GM12878 (cell line): ENCODE measurements around the gene ZNF148. TPM values are rescaled to one million over a fixed set of nuclear protein-coding genes. Genes with fewer than 3 reads are reported as not detected.

Source experiments
- ATAC-seq: fragments of 200-7000 bp; cut with Tn5 transposase; 3 replicates; pipeline ENCODE4 v1.9.1; 2020; ENCODE audit warnings: mild to moderate bottlenecking, moderate library complexity
- BruUV-seq: library from RNA; stranded (reverse); fragments of 400-500 nt; replicated peaks from 2 replicates; lab custom pipeline; 2021; lab: Mats Ljungman, UMichigan
- CTCF ChIA-PET: fragments of 300-600 bp; sonication (Branson Sonifier 250); formaldehyde crosslinking; extraction: SDS; loops from one replicate; lab custom pipeline; 2021; ENCODE audit warnings: inconsistent platforms; lab: Yijun Ruan, JAX
- POLR2A ChIA-PET: fragments of 350-600 bp; formaldehyde crosslinking; extraction: SDS; loops from one replicate; lab custom pipeline; 2021; ENCODE audit warnings: inconsistent platforms; lab: Charles Lee
- RAD21 ChIA-PET: fragments of 300-600 bp; sonication (Branson Sonifier 250); formaldehyde crosslinking; loops from one replicate; lab custom pipeline; 2023; ENCODE audit warnings: antibody characterized with exemption; ENCODE audit not compliant: unreplicated experiment; lab: Charles Lee
- SMC1A ChIA-PET: fragments of 300-600 bp; sonication (Branson Sonifier 250); formaldehyde crosslinking; loops from one replicate; lab custom pipeline; 2023; ENCODE audit not compliant: unreplicated experiment, uncharacterized antibody; lab: Charles Lee
- DNase-seq: peaks from one replicate; pipeline ENCODE4 v3.0.0-alpha.2; 2011; ENCODE audit warnings: low read depth, low spot score
- FAIRE-seq: peaks from 3 replicates; lab custom pipeline; 2011; peaks lifted over from hg19 to GRCh38; lab: Jason Lieb, UNC
- H2AFZ ChIP-seq: 2 replicates; pipeline ENCODE4 v1.6.0; 2011; ENCODE audit warnings: low read depth, low read length, control low read depth; ENCODE audit not compliant: control insufficient read depth
- H3K27ac ChIP-seq: 2 replicates; pipeline ENCODE4 v1.5.1; 2011; ENCODE audit warnings: control low read depth; ENCODE audit not compliant: control insufficient read depth, insufficient read depth
- H3K27me3 ChIP-seq, 2 experiments: replicated peaks in 1 of 2; 2 replicates each; pipeline versions ENCODE4 v1.6.0 to v1.6.1; 2011; ENCODE audit warnings: low read length in 1 of 2; ENCODE audit not compliant: control insufficient read depth in 2 of 2, insufficient read depth in 2 of 2
- H3K36me3 ChIP-seq, 2 experiments: 2 replicates each; pipeline ENCODE4 v1.5.1; 2011; ENCODE audit warnings: low read length in 1 of 2; ENCODE audit not compliant: control insufficient read depth in 2 of 2, insufficient read depth in 2 of 2
- H3K4me1 ChIP-seq: 2 replicates; pipeline ENCODE4 v1.6.1; 2011; ENCODE audit warnings: mild to moderate bottlenecking, low read length, moderate library complexity, mixed read lengths; ENCODE audit not compliant: control insufficient read depth, insufficient read depth
- H3K4me2 ChIP-seq: 2 replicates; pipeline ENCODE4 v1.6.0; 2011; ENCODE audit warnings: control low read depth; ENCODE audit not compliant: control insufficient read depth, insufficient read depth
- H3K4me3 ChIP-seq: fragments of 200-600 bp; sonication (generic); 2 replicates; pipeline ENCODE4 v1.5.1; 2016
- H3K79me2 ChIP-seq: 2 replicates; pipeline ENCODE4 v1.6.0; 2011; ENCODE audit warnings: low read length; ENCODE audit not compliant: control insufficient read depth, insufficient read depth
- H3K9ac ChIP-seq: 2 replicates; pipeline ENCODE4 v1.8.0; 2011; ENCODE audit warnings: low read length, control low read depth, mixed read lengths; ENCODE audit not compliant: control insufficient read depth, insufficient read depth
- H3K9me3 ChIP-seq: replicated peaks from 3 replicates; pipeline ENCODE4 v1.5.1; 2011; ENCODE audit warnings: mild to moderate bottlenecking, low read length; ENCODE audit not compliant: control insufficient read depth, insufficient read depth
- H4K20me1 ChIP-seq: 2 replicates; pipeline ENCODE4 v1.6.0; 2011; ENCODE audit not compliant: control insufficient read depth, insufficient read depth
- BCLAF1 ChIP-seq: fragments of 450-650 bp; IDR thresholded peaks from 2 replicates; pipeline ENCODE4 v1.6.1; 2017; ENCODE audit warnings: antibody characterized with exemption, mild to moderate bottlenecking, moderate library complexity
- EGR1 ChIP-seq, 2 experiments: IDR thresholded peaks; 1 replicate in 1 of 2; 2 replicates in 1 of 2; pipeline ENCODE4 v1.6.1; 2011 to 2012; ENCODE audit warnings: low read depth in 2 of 2, low read length in 2 of 2, borderline replicate concordance in 1 of 2, mild to moderate bottlenecking in 1 of 2, moderate library complexity in 1 of 2
- PKNOX1 ChIP-seq: fragments of 450-650 bp; IDR thresholded peaks from 2 replicates; pipeline ENCODE4 v1.6.1; 2016; ENCODE audit warnings: mild to moderate bottlenecking
- POLR2AphosphoS5 ChIP-seq: IDR thresholded peaks from 2 replicates; pipeline ENCODE4 v1.6.1; 2011; ENCODE audit warnings: mild to moderate bottlenecking, low read length, inconsistent platforms
- SKIL ChIP-seq: fragments of 450-650 bp; IDR thresholded peaks from 2 replicates; pipeline ENCODE4 v1.6.1; 2017; ENCODE audit warnings: mild to moderate bottlenecking, low read depth, inconsistent platforms; ENCODE audit not compliant: poor library complexity, severe bottlenecking
- SUZ12 ChIP-seq: fragments of 200-600 bp; sonication (generic); IDR thresholded peaks from one replicate; pipeline ENCODE4 v1.6.1; 2018; ENCODE audit warnings: antibody characterized with exemption, mild to moderate bottlenecking; ENCODE audit not compliant: unreplicated experiment
- ZBTB33 ChIP-seq: fragments of 450-650 bp; IDR thresholded peaks from 2 replicates; pipeline ENCODE4 v1.6.1; 2017; ENCODE audit warnings: mild to moderate bottlenecking
- ZNF384 ChIP-seq: IDR thresholded peaks from 2 replicates; pipeline ENCODE4 v1.6.1; 2012; ENCODE audit warnings: low read depth, mild to moderate bottlenecking, low read length, improper control_type of control experiment, borderline replicate concordance
- WGBS: methylation state at CpG from one replicate; pipeline ENCODE4 v1.1.6; 2016; ENCODE audit warnings: low lambda C conversion rate; ENCODE audit not compliant: insufficient replicate concordance, insufficient coverage; ENCODE audit errors: missing lambda C conversion rate; 5-methylcytosine and 5-hydroxymethylcytosine counted together
- in situ Hi-C: fragments of 300-500 bp; cut with MboI; formaldehyde crosslinking; loops from 9 replicates; pipeline ENCODE4 v1.14.3; 2018; ENCODE audit warnings: mixed read lengths
- intact Hi-C: fragments of 100-400 bp; cut with micrococcal nuclease; formaldehyde crosslinking; loops from one replicate; pipeline ENCODE4 v1.14.2; 2022; ENCODE audit not compliant: unreplicated experiment
- polyA plus RNA-seq, 11 experiments: library from polyadenylated mRNA; depleted of rRNA in 4 of 11; unstranded in 6 of 11; stranded (reverse) in 5 of 11; fragments of >200 nt; fragmentation: Nextera tagmentation in 4 of 11; fragmentation: Illumina TruSeq in 1 of 11; extraction: Ambion mirVana in 4 of 11; extraction: Trizol in 1 of 11; gene quantifications; 1 replicate in 1 of 11; 2 replicates in 10 of 11; pipeline versions ENCODE4 v1.2.1 to v1.2.3, GENCODE V29; 2011 to 2016; ENCODE audit warnings: inconsistent platforms in 2 of 11, missing spikeins in 2 of 11, low read depth in 1 of 11
- total RNA-seq, 4 experiments: library from RNA; depleted of rRNA in 3 of 4; stranded (reverse); fragments of >200 nt in 3 of 4; fragmentation: Illumina TruSeq in 1 of 4; extraction: Trizol in 1 of 4; gene quantifications; 2 replicates each; pipeline versions ENCODE4 v1.2.1 to v1.2.3, GENCODE V29; 2013 to 2021

The ZNF148 gene
- total and polyA plus RNA-seq, 10 of the 15 experiments (the other 5 are each of a cell fraction or from before 2014, with no cell fraction given), result 8.6 to 40.4 (median 26.7) TPM

GRCh38 chr3:125191256-125191655, 183.9 kb downstream of the ZNF148 start (continued):
- no peak for TF ChIP-seq BCLAF1

- H4K20me1 ChIP-seq, result no peaks in the 10 kb centered on the region
- no peak overlapping the region for H3K4me3 ChIP-seq
- H3K9me3 ChIP-seq, result no peaks in the 10 kb centered on the region; the same call in 2 of the 3 replicates
- TF ChIP-seq SKIL (no peak), SUZ12 (no peak), EGR1 (IDR thresholded peaks at IDR 0.05; ENCODE audit: borderline replicate concordance in 1 of 2, low read depth in 2 of 2, low read length in 2 of 2) (no peak), ZBTB33 (no peak), PKNOX1 (no peak), ZNF384 (no peak), POLR2AphosphoS5 (no peak)
- no peaks in the 10 kb centered on the region for H3K27me3 ChIP-seq
- ChIA-PET SMC1A (no interaction called here), CTCF (interaction anchor here (0.9 to 1.8 kb wide), 4 partner anchors 14 to 41 kb away, joined by 3 to 5 read pairs (median 4); no protein-coding TSS in a partner anchor), RAD21 (no interaction called here), POLR2A (interaction anchor here (0.5 to 1.3 kb wide), 2 partner anchors 70 to 151 kb away, joined by 4 to 5 read pairs; no protein-coding TSS in a partner anchor)
- 67% methylated on average over 3 of the region's 3 CpGs for WGBS
- intact Hi-C loops (no loop called here), in situ Hi-C loops (no loop called here)
- no peaks in the 10 kb centered on the region for H3K36me3 ChIP-seq
- H3K4me1 ChIP-seq, result peaks cover 56% of the 10 kb centered on the region
- DNase-seq, result no peak
- no peak overlapping the region for H3K4me2 ChIP-seq
- no peak for ATAC-seq
- no peak overlapping the region for H3K9ac ChIP-seq
- no peak overlapping the region for H3K27ac ChIP-seq
- no TSS peak for BruUV-seq
- FAIRE-seq, result no peak
- H3K79me2 ChIP-seq, result no peaks in the 10 kb centered on the region
- H2AFZ ChIP-seq, result no peak overlapping the region
Measured at GRCh38 chr3:125190786-125191185, 184.3 kb downstream of the ZNF148 start.
